ENCODE results near the gene TCF3.

TCF3 gene

DNA sequence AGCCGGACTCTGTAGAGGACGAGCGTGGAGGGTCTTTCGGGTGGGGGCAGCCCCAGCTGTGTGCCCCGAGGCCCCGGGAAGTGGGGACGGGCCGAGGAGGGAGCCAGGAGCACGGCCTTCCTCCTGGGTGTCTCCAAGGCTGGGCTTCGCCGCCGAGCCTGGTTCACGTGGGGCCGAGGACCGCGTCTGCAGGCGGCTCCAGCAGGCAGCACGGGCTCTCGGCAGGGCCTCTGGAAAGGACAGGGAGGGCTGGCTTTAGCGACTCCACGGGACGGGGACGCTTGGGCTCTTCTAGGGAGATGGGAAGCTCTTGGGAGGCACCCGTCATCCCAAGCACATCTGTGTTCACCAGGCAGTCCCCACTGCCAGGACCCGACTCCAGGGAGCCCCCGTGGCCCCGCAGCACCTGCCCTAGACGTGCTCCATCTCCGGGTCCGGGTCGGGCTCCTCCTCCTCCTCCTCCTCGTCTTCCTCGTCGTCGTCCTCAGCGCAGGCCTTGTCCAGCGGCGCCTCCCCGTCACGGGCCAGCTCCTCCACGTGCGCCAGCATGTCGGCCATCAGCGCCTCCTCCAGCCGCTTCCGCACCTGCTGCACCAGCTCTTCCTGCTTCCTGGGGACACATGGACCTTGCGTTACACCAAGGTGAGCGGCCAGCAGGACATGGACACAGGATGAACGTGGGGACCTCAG, 74.3 kb downstream of the TCF3 start:
- DNase-seq: no peak

DNA sequence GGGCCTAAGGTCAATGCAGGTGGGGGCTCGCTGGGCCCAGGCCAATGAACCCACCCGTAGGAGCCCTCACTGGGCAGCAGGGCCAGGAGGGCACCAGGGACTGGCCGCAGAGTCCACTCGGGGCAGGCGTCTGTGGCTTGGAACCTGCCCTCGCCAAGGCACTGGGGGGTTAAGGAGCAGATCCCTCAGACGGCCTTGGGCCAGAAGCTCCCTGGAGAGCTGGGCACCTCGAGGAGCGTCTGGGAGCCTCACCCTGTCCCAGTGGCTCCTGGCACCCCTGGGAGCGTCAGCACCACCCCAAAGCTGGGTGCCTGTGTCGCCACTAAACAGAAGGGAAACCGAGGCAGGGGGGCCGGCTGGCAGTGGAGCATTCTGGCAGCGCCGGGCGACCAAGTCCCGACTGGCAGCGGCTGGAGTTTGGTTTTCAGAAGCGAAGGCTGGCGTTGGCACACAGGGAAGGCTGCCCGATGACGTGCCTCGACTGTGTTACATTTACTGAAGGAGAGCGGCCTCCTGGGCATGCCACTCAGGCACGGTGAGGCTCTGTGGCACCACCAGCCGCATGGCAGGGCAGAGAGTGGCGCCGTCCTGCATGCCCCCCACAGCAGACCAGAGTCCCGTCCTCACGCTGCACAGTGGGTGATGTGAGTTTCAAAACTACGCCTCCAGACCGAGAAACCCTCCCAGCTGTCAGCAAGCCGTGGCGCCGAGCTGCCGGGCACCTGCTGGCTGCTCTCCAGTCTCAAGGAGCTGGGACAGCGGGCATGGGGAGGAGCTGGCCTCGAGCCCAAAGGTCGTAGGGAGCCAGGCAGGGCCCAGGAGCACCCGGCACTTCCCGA, 75.1 kb downstream of the TCF3 start:
- DNase-seq: no peak

DNA sequence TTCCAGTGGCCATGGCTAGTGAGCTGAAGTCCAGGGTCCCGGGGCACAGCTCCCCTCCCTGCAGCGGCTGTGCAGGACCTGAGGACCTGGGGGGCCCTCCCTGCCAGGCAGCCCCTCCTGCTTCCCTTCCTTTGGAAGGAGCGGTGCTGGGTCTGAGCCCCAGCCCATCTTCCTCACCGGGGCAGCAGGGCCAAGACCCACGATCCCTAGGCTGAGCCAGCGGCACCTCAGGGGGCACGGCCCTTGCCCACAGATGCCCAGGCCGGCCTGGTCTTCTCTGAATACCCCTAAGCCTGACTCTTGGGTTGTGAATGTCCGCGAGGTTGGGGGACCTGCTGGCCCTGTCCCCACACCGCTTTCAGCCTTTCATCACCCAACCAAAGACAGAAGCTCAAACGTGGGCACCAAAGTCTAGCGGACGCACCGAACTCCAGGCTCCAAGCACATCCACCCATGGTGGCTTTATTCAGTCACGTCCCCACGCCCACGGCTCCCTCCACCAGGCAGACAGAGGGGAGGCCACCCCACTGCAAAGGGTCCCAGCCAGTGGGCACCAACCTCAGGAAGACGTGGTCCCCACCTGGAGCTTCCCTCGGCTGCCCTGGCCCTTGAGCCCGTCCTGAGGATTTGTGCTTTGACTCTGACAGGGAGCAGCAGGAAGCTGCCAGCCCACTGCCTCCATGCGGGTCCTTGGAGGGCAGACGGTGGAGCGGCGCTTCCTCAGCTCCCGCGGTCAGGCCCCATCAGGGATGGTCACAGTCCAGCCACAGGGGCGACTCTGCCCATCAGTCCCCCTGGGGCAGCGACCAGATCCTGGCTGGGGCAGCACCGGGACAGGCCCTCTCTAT, 75.9 kb downstream of the TCF3 start:
- no peak for DNase-seq

DNA sequence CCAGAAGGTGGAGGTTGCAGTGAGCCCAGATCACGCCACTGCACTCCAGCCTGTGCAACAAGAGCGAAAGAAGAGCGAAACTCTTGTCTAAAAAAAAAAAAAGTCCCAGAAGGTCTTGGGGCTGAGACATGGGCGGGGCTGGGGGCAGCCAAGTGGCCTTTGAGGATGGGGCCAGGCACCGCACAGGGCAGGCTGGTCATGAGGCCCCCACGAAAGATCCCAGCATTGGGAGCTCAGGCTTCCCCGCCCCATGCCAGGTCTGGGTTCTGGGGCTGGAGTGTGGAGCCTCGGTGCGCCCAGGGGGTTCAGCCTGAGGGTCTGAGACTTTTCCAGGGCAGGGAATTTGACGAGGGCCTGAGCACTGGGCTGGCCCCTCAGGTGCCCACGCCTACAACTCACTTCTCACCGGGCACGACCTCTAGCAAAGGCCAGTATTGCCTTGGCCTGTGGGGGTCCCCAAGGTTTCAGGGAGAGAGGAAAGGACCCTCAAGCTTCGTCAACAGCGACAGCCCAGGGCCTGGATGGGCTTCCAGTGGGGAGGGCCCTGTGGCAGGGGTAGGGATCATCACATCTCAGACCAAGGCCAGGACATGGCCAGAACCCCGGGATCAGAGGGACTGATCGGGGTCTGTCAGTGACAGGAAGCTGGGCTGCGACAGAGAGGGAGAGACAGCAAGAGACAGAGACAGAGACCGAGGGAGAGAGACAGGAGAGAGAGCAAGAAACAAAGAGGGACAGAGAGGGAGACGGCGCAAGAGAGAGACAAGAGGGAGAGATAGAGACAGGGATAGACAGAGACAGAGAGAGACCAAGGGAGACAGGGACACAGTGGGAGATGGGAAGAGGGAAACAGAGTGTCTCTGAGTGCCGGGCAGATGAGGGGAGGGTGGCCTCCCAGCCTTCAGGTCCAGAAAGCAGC, 76.8 kb downstream of the TCF3 start:
- DNase-seq: no peak

DNA sequence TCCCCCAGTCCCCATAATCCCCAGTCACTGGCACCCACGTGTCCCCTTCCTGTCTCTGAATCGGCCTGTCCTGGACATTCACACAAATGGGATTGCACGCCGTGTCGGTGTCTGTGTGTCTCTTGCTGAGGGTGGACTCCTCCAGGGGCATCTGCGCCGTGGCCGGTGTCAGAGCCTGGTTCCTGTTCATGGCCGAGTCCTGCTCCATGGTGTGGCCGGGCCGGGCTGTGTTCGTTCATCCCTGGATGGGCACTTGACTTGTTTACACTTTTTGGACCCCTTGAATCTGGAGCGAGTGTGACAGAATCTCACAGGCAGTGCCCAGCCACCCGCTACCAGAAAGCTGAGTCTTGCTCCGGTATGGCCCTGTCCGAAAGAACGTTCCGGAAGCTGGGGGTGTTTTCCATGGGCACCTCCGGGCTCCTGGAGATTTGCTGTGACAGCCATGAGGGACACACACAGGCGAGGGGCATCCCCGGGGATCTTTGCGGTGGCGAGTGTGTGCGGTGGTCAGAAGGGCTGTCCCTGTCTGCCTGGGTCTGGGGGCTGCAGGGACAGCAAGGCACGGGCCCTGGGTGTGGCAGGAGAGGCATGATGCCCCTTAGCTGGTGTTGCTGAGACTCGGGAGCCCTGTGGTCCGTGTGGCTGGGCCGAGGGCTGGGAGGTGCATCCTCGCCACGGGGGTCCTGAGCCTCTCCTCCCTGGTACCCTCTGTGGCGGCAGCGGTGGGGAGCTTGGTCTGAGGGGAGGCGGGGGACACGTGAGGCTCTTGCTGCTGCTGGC, 77.9 kb downstream of the TCF3 start:
- no peak for DNase-seq

DNA sequence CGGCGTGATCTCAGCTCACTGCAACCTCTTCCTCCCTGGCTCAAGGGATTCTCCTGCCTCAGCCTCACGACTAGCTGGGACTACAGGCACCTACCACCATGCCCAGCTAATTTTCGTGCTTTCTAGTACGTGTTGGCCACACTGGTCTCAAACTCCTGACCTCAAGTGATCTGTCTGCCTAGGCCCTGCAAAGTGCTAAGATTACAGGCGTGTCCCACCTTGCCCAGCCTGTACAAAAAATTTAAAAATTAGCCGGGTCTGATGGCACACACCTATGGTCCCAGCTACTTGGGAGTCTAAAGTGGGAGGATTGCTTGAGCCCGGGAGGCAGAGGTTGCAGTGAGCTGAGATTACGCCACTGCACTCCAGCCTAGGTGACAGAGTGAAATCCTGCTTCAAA, 79.6 kb downstream of the TCF3 start:
- no peak for DNase-seq

DNA sequence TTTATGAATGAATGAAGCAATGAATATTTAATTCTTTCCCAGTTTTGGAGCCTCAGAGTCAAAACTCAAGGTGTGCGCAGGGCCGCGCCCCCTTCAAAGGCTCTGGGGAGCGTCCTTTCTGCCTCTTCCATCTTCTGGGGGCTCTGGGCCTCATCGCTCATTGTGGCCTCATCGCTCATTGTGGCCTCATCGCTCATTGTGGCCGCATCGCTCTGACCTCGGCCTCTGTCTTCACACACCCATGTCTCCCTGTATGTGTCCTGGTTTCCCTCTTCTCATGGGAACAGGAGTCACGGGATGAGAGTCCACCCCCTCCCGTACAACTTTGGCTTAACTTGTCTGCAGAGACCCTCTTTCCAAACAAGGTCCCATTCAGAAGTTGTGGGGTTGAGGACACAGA, 81.1 kb downstream of the TCF3 start:
- DNase-seq: no peak

DNA sequence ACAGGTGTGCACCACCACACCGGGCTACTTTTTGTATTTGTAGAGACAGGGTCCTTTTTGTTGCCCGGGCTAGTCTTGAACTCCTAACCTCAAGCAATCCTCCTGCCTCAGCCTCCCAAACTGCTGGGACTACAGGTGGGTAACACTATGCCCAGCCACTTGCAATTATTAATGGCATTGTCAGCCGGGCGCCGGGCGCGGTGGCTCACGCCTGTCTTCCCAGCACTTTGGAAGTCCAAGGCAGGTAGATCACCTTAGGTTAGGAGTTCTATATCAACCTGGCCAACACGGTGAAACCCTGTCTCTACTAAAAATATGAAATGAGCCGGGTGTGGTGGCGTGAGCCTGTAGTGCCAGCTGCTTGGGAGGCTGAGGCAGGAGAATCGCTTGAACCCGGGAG, 81.6 kb downstream of the TCF3 start:
- no peak for DNase-seq

DNA sequence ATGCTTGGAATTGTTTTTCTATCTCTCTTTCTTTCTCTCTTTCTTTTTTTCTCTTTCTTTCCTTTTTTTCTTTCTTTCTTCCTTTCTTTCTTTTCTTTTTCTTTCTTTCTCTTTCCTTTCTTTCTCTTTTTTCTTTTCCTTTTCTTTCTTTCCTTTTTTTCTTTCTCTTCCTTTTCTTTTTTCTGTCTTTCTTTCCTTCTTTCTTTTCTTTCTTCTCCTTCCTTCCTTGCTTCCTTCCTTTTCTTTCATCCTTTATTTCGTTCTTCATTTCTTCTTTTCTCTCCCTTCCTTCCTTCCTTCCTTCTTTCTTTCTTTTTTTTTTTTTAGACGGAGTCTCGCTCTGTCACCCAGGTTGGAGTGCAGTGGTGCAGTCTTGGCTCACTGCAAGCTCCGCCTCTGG, 82.4 kb downstream of the TCF3 start:
- DNase-seq: no peak

DNA sequence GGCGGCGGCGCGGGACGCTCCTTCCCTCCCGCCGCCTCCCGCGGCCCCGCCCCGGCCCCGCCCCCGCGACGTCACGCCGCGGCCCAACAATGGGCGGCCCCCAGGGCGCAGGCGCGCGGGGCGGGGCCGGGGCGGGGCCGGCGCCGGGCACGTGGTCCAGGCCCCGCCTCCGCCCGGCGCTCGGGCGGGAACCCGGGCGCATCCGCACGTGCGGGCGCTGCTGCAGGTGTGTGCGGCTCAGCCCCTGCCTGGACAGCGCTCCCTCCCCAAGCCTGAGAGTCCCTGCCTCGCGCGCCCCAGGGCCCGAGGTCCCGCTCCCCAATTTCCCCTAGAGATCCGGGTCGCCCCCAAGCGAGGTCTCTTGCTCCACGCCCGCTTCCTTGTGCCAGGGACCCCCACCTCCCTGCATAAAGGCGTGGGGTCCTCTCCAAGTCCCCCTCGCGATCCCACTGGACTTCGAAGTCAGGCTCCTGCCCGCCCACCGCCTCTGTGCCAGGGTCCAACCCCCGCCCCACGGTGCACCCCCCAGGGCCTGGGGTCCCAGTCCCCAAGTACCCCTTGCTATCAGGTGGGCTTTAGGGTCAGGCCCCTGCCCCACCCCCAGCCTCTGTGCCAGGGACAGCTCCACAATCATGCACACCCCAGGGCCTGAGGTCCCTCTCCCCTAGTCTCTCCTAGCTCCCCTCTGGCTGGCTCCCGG, 83.9 kb downstream of the TCF3 start, which contains the start of gene MEX3D:
Gene MEX3D, minus strand, starts transcription at position 6 of the 700 bp plus-strand sequence. CDS start 267 bp downstream, outside the sequence.
- peak; percentile 84 for DNase-seq

DNA sequence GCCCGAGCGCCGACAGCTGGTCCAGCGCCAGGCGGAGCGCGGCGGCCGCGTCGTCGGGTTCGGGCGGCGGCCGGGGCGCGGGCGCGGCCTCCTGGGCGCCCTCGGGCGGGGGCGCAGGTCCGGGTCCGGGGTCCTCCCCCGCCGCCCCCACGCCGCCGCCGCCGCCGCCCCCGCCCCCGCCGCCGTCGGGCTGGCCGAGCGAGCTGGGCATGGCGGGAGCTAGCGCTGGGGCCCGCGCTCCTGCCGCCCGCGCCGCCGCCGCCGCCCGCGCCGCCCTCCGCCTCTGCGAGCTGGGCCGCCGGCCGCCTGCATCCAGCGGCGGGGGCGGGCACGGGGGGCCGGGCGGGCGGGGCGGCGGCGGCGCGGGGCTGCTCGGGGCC, 84.6 kb downstream of the TCF3 start:
- no peak for DNase-seq

DNA sequence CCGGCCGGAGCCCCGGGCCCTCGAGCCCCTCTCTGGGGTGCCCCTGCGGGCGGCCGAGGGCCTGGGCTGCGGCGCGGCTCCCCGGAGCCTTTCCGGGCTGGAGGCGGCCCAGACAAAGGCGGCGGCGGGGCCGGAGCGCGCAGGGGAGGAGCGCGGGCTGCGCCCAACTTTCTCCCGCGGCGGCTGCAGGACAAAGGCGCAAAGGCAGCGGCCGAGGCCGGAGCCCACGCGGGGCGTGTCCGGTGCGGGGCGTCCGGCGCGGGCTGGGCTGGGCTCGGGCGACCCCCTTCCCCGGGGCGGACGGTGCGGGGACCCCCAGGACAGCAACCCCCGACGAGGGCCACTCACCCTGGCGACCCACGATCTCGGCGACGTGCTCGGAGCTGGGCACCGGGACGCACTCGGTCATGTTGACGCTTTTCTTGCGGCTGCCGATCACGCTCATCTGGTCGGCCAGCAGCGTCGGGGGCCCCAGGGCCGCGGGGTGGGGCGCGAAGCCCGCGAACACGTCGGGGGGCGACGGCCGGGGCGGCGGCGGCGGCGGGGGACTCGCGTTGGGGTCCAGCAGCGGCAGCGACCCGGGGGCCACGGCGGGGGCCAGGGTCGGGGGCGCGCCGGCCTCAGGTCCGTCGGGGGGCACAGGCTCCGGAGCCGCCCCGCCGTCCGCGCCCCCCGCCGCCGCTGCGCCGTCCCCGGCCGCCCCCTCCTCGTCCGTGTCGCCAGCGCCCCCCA, 85.1 kb downstream of the TCF3 start:
- no peak for DNase-seq

DNA sequence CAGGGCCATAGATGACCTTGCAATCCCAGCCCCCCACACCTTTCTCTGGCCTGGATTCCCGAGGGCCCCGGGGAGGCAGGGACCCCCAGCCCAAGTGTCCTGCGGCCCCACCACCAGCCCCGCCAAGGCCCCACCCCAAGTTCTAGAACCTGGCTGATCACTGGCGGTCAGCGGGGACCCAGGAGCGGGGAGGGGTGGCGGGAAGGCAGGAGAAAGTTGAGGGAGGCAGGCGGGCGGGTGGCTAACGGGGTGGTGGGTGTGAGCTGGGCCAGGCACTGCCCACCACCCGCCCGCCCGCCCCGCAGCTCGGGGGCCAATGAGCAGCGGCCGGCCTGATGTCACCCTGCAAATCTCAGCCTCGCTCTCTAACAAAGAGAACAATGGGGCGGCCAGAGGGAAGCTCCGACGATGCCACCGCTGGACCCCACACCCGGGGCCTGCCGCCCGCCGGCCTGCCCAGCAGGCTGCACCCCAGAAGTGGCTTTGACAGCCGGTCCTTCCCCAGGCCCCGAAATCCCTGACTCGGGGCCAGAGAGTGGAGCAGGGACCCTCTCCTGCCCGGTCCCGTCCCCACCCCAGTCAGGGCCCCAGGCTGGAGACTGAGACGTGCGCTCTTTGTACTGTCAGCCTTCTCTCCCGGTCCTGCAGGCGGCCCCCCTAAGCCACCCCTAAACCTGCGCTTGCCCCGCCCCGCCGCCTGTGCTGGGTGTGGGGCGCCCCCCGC, 85.9 kb downstream of the TCF3 start:
- DNase-seq: no peak

DNA sequence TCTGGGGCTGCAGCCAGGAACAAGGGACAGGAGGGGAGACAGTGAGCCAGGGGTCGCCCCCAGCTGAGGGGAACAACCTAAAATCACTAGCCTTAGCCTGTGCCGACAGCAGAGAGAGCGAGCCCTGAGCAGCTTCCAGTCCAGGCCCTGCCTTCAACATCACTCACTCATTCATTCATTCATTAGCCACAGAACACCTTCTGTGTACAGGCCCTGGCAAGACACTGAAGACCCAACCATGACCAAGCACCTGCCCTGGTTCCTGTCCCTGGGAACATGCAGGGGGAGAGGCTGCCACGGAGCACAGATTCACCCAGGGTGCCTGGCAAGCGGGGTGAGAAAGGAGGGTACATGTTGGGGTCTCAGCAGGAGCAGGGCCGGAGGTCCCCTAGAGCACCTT, 89.2 kb downstream of the TCF3 start:
- no peak for DNase-seq

DNA sequence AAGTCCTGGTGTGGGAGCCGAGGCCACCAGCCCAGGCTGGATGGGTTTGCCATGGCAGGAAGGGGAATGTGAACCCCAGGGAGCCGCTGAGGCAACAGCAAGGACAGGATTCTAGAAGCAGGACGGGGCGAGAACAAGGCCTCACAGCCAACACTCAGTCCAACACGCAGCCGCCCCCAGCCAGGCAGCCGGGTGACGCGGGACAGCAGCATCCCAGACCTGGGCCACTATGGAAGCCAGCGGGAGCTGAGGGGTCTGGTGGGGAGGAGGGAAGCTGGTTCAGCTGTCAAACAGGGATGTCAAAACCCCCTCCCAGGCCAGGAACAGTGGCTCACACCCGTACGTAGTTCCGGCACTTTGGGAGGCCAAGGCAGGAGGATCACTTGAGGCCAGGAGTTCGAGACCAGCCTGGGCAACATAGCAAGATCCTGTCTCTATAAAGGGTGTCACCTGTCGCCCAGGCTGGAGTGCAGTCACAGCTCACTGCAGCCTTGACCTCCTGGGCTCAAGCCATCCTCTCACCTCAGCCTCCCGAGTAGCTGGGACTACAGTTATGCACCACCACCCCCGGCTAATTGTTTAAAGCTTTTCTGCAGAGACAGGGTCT, 91.1 kb downstream of the TCF3 start:
- DNase-seq: no peak

DNA sequence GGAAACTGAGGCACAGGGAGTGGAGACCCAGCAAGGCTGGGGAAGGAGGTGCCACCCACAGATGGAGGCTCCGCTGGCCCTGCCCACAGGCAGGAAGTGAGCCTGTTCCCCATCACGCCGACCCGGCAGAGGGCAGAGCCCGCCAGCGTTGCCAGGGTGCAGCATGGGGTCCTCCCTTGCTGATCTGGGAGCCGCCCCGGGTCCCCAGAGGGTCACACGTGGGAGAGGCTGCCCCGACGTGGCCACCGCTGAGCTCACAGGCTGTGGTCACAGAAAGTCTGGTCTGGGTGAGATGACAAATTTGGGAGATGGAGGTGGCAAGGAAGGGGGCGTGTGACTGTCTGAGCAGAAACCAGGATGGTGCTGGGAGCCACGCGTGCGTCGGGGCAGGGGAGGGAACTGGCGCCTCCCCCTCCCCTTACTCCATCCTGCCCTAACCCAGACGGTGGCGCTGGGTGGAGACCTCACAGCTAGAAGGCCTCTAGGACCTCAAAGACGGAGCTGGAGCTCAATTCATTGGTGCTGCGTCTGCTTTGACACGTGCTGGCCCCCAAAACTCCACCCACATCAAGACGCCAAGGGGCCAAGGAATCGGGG, 92.0 kb downstream of the TCF3 start:
- DNase-seq: no peak
